ENCODE data around the gene GPR173. TPM values are rescaled to one million over a fixed set of nuclear protein-coding genes. Genes with fewer than 3 reads are reported as not detected.

The GPR173 gene
- total RNA-seq, 2 donors from 2014 or later, result 0.11 to 0.14 TPM

- Mint-ChIP-seq H3K27ac (peak overlapping the region; percentile 91 to 96), H3K9me3 (no peaks in the 10 kb centered on the region), H3K36me3 (peaks cover 33 to 34% of the 10 kb centered on the region in 2 donors)
- DNase-seq (ENCODE audit: low spot score in 2 of 2) (no peak), ATAC-seq (no peak)
Measured at GRCh38 chrX:53082773-53083616, 34.4 kb downstream of the GPR173 start.

GRCh38 chrX:53084043-53084570, 35.5 kb downstream of the GPR173 start:
- ATAC-seq (peak in 1 of 2 donors; percentile 3), DNase-seq (ENCODE audit: low spot score in 2 of 2) (no peak)
- Mint-ChIP-seq H3K9me3 (no peaks in the 10 kb centered on the region), H3K27ac (peak overlapping the region; percentile 91 to 96), H3K36me3 (peaks cover 38% of the 10 kb centered on the region in 2 donors)

- Mint-ChIP-seq H3K36me3 (peaks cover 38% of the 10 kb centered on the region in 2 donors), H3K27ac (peak overlapping the region; percentile 82 to 96), H3K9me3 (no peaks in the 10 kb centered on the region)
- DNase-seq (ENCODE audit: low spot score in 2 of 2) (no peak), ATAC-seq (no peak)
Measured at GRCh38 chrX:53084863-53085262, 36.3 kb downstream of the GPR173 start.

GRCh38 chrX:53085661-53086229, 37.2 kb downstream of the GPR173 start:
- Mint-ChIP-seq H3K36me3 (peaks cover 38% of the 10 kb centered on the region in 2 donors), H3K27ac (peak overlapping the region; percentile 75 to 96), H3K9me3 (no peaks in the 10 kb centered on the region)
- DNase-seq (ENCODE audit: low spot score in 2 of 2), result no peak
- no peak for ATAC-seq

GRCh38 chrX:53086464-53086863, 37.9 kb downstream of the GPR173 start:
- Mint-ChIP-seq H3K9me3 (no peaks in the 10 kb centered on the region), H3K36me3 (peaks cover 38% of the 10 kb centered on the region in 2 donors)

GRCh38 chrX:53087388-53087831, 38.8 kb downstream of the GPR173 start:
- Mint-ChIP-seq H3K36me3 (peaks cover 33 to 38% of the 10 kb centered on the region in 2 donors), H3K27ac (peak overlapping the region; percentile 44 to 96), H3K9me3 (no peaks in the 10 kb centered on the region)
- ATAC-seq, result no peak
- no peak for DNase-seq (ENCODE audit: low spot score in 2 of 2)

More at GRCh38 chrX:53086464-53086863, 37.9 kb downstream of the GPR173 start:
- H3K27ac Mint-ChIP-seq, result peak overlapping the region in 1 of 2 donors; percentile 96
- DNase-seq (ENCODE audit: low spot score in 2 of 2) (no peak), ATAC-seq (no peak)

GRCh38 chrX:53088136-53088974, 39.8 kb downstream of the GPR173 start:
- DNase-seq (ENCODE audit: low spot score in 2 of 2), result peak; percentile 70 to 82
- ATAC-seq, result peak; percentile 56 to 74
- Mint-ChIP-seq H3K36me3 (peaks cover 25 to 30% of the 10 kb centered on the region in 2 donors), H3K9me3 (no peaks in the 10 kb centered on the region), H3K27ac (peak overlapping the region; percentile 94 to 96)

GRCh38 chrX:53089224-53089842, 40.7 kb downstream of the GPR173 start:
- peaks cover 15 to 23% of the 10 kb centered on the region in 2 donors for H3K36me3 Mint-ChIP-seq
- no peak for DNase-seq (ENCODE audit: low spot score in 2 of 2)

GRCh38 chrX:53089925-53090324, 41.3 kb downstream of the GPR173 start:
- ATAC-seq (no peak), DNase-seq (ENCODE audit: low spot score in 2 of 2) (no peak)
- peaks cover 17 to 20% of the 10 kb centered on the region in 2 donors for H3K36me3 Mint-ChIP-seq
- no peak overlapping the region for H3K27ac Mint-ChIP-seq
- no peaks in the 10 kb centered on the region for H3K9me3 Mint-ChIP-seq

More at GRCh38 chrX:53089224-53089842, 40.7 kb downstream of the GPR173 start:
- Mint-ChIP-seq H3K27ac (peak overlapping the region; percentile 94 to 96), H3K9me3 (no peaks in the 10 kb centered on the region)
- ATAC-seq, result no peak

GRCh38 chrX:53091354-53091753, 42.8 kb downstream of the GPR173 start:
- ATAC-seq, result no peak
- Mint-ChIP-seq H3K36me3 (peaks cover 5 to 11% of the 10 kb centered on the region in 2 donors), H3K9me3 (no peaks in the 10 kb centered on the region), H3K27ac (no peak overlapping the region)
- DNase-seq (ENCODE audit: low spot score in 2 of 2), result no peak

GRCh38 chrX:53093177-53093655, 44.6 kb downstream of the GPR173 start:
- DNase-seq (ENCODE audit: low spot score in 2 of 2), result peak; percentile 70 to 76
- Mint-ChIP-seq H3K27ac (peak overlapping the region; percentile 65 to 85), H3K9me3 (no peaks in the 10 kb centered on the region), H3K36me3 (peaks cover 4 to 11% of the 10 kb centered on the region in 2 donors)
- ATAC-seq, result peak; percentile 67 to 68

- peak; percentile 84 to 86 for ATAC-seq
- peaks cover 0 to 6% of the 10 kb centered on the region in 2 donors for H3K36me3 Mint-ChIP-seq
Measured at GRCh38 chrX:53093748-53094581, 45.4 kb downstream of the GPR173 start, which contains the start of gene KANTR. Gene KANTR (plus strand): TSS chrX:53094142. CDS start chrX:53124273, 30,131 bp downstream.

GRCh38 chrX:53094582-53094905, 46.0 kb downstream of the GPR173 start:
- H3K9me3 Mint-ChIP-seq, result no peaks in the 10 kb centered on the region
- H3K27ac Mint-ChIP-seq, result peak overlapping the region; percentile 85
- peaks cover 0 to 6% of the 10 kb centered on the region in 2 donors for H3K36me3 Mint-ChIP-seq
- ATAC-seq (no peak), DNase-seq (ENCODE audit: low spot score in 2 of 2) (no peak)

More at GRCh38 chrX:53093748-53094581, 45.4 kb downstream of the GPR173 start, which contains the start of gene KANTR:
- Mint-ChIP-seq H3K9me3 (no peaks in the 10 kb centered on the region), H3K27ac (peak within 1 kb of the TSS; percentile 85)
- peak; percentile 76 to 83 for DNase-seq (ENCODE audit: low spot score in 2 of 2)

GRCh38 chrX:53095796-53096195, 47.2 kb downstream of the GPR173 start:
- ATAC-seq, result no peak
- H3K9me3 Mint-ChIP-seq, result no peaks in the 10 kb centered on the region
- no peak for DNase-seq (ENCODE audit: low spot score in 2 of 2)
- H3K27ac Mint-ChIP-seq, result no peak overlapping the region
- H3K36me3 Mint-ChIP-seq, result peaks cover 0 to 6% of the 10 kb centered on the region in 2 donors

All from activated naive CD4-positive, alpha-beta T cell treated with anti-CD3 and anti-CD28 coated beads, Interleukin-2, amount 50 U/mL, for 72 hours (primary cell).